ENCODE data around the gene PRR11. TPM values are rescaled to one million over a fixed set of nuclear protein-coding genes. Genes with fewer than 3 reads are reported as not detected.
"Not testable (repeated sequence)": the region's sequence is repeated elsewhere in the genome, so short reads cannot be mapped to it uniquely, and the experiment has no call there.

The PRR11 gene
- total and polyA plus RNA-seq, 2 donors: 3.2 to 8.5 TPM

DNA sequence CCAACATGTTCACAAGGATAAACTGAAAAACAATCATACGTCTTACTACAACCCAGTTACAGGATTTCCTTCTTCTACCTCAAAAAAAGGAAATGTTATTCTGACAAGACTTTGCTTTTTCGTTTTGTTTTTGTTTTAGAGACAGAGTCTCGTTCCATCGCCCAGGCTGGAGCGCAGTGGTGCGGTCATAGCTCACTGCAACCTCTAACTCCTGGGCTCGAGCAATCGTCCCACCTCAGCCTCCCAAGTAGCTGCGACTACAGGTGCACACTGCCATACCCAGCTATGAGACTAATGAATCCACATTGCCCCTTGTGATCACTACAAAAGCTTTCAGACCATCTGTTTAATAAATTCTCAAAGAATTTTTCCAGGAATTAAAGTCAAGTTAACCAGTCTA, 40.1 kb upstream of the PRR11 start:
- 95% methylated on average over 9 of the region's 9 CpGs for WGBS
- H3K36me3 ChIP-seq (ENCODE audit: control insufficient read depth in 2 of 2, insufficient read depth in 2 of 2, low read length in 1 of 2): peaks cover 12 to 40% of the 10 kb centered on the region in 2 donors
- H3K27ac ChIP-seq (ENCODE audit: low read depth in 1 of 2, low read length in 1 of 2): no peak overlapping the region
- no peaks in the 10 kb centered on the region for H3K27me3 ChIP-seq (ENCODE audit: control insufficient read depth in 2 of 2, insufficient read depth in 1 of 2, low read length in 1 of 2)
- H3K9me3 ChIP-seq (ENCODE audit: control insufficient read depth in 2 of 2, insufficient read depth in 1 of 2, low read length in 1 of 2): no peaks in the 10 kb centered on the region
- no peak overlapping the region for H3K4me3 ChIP-seq (ENCODE audit: low read length in 2 of 2)
- no peaks in the 10 kb centered on the region for H3K4me1 ChIP-seq (ENCODE audit: control insufficient read depth in 2 of 2, insufficient read depth in 2 of 2, low read length in 2 of 2)
- DNase-seq (ENCODE audit: low read depth in 6 of 9, low spot score in 9 of 9): no peak

DNA sequence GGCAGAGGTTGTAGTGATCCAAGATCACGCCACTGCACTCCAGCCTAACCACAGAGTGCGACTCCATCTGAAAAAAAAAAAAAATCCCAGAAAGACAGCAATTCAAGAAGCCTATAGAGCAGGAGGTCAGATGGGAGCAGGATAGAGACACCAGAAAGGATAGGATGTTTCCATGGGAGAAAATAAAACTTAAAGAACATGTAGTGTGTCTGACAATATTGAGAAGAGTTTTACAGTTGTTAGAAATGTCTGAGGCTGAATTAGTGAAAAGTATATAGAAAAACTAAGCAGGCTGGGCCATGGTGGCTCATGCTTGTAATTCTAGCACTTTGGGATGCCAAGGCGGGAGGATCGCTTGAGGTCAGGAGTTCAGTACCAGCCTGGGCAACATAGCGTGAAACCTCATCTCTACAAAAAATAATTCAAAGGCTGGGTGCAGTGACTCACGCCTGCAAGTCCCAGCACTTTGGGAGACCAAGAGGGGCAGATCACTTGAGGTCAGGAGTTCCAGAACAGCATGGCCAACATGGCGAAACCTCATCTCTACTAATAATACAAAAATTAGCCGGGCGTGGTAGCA, 33.6 kb upstream of the PRR11 start:
- WGBS: 98% methylated on average over 9 of the region's 9 CpGs
- no peak overlapping the region for H3K4me3 ChIP-seq (ENCODE audit: low read length in 2 of 2)

DNA sequence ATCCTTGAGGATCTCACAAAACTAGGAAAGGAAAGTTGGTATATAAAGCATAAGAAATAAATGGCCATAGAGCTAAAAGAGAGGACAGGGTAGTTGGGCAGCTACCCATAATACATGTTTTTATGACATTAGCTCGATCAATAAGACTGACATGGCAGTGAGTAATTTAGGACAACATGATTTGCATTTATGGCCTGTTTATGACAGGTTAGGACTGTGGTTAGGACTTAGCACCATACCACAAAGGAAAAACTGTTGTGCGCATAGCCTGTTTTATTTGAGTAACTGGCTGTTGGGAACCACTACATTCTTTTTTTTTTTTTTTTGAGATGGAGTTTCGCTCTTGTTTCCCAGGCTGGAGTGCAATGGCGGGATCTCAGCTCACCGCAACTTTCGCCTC, 30.9 kb upstream of the PRR11 start:
- no peak for DNase-seq (ENCODE audit: low read depth in 6 of 9, low spot score in 9 of 9)
- Histone ChIP-seq H3K27ac (ENCODE audit: low read depth in 1 of 2, low read length in 1 of 2) (no peak overlapping the region), H3K4me3 (ENCODE audit: low read length in 2 of 2) (no peak overlapping the region), H3K36me3 (ENCODE audit: control insufficient read depth in 2 of 2, insufficient read depth in 2 of 2, low read length in 1 of 2) (peaks cover 10 to 45% of the 10 kb centered on the region in 2 donors), H3K4me1 (ENCODE audit: control insufficient read depth in 2 of 2, insufficient read depth in 2 of 2, low read length in 2 of 2) (no peaks in the 10 kb centered on the region), H3K27me3 (ENCODE audit: control insufficient read depth in 2 of 2, insufficient read depth in 1 of 2, low read length in 1 of 2) (no peaks in the 10 kb centered on the region), H3K9me3 (ENCODE audit: control insufficient read depth in 2 of 2, insufficient read depth in 1 of 2, low read length in 1 of 2) (no peaks in the 10 kb centered on the region)
- WGBS: 97% methylated on average over 6 of the region's 6 CpGs

More for the DNA sequence above, 33.6 kb upstream of the PRR11 start:
- Histone ChIP-seq H3K27me3 (ENCODE audit: control insufficient read depth in 2 of 2, insufficient read depth in 1 of 2, low read length in 1 of 2) (no peaks in the 10 kb centered on the region), H3K36me3 (ENCODE audit: control insufficient read depth in 2 of 2, insufficient read depth in 2 of 2, low read length in 1 of 2) (peaks cover 3 to 43% of the 10 kb centered on the region in 2 donors), H3K9me3 (ENCODE audit: control insufficient read depth in 2 of 2, insufficient read depth in 1 of 2, low read length in 1 of 2) (no peaks in the 10 kb centered on the region), H3K4me1 (ENCODE audit: control insufficient read depth in 2 of 2, insufficient read depth in 2 of 2, low read length in 2 of 2) (no peaks in the 10 kb centered on the region), H3K27ac (ENCODE audit: low read depth in 1 of 2, low read length in 1 of 2) (no peak overlapping the region)
- DNase-seq (ENCODE audit: low read depth in 6 of 9, low spot score in 9 of 9): no peak

DNA sequence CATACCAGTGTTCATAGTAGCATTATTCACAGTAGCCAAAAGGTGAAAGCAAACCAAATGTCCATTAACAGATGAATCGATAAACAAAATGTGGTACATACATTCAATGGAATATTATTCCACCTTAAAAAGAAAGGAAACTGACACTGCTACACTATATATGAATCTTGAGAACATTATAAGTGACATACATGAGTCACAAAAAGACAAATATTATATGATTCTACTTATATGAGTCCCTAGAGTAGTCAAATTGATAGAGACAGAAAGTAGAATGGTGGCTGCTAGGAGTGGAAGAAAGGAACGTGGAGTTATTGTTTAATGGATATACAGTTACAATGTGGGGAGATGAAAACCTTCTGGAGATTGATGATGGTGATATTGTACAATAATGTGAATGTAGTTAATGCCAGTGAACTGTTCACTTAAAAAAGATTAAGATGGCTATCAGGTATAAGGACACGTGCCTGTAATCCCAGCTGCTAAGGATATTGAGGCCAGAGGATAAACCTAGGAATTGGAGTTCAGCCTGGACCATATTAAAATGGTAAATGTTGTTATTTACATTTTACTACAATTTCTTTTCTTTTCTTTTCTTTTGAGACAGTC, 28.6 kb upstream of the PRR11 start:
- Histone ChIP-seq H3K27me3 (ENCODE audit: control insufficient read depth in 2 of 2, insufficient read depth in 1 of 2, low read length in 1 of 2) (no peaks in the 10 kb centered on the region), H3K27ac (ENCODE audit: low read depth in 1 of 2, low read length in 1 of 2) (no peak overlapping the region), H3K9me3 (ENCODE audit: control insufficient read depth in 2 of 2, insufficient read depth in 1 of 2, low read length in 1 of 2) (no peaks in the 10 kb centered on the region), H3K4me3 (ENCODE audit: low read length in 2 of 2) (no peak overlapping the region), H3K36me3 (ENCODE audit: control insufficient read depth in 2 of 2, insufficient read depth in 2 of 2, low read length in 1 of 2) (peaks cover 10 to 43% of the 10 kb centered on the region in 2 donors), H3K4me1 (ENCODE audit: control insufficient read depth in 2 of 2, insufficient read depth in 2 of 2, low read length in 2 of 2) (no peaks in the 10 kb centered on the region)
- no peak for DNase-seq (ENCODE audit: low read depth in 6 of 9, low spot score in 9 of 9)
- 65% methylated on average over 3 of the region's 3 CpGs for WGBS

DNA sequence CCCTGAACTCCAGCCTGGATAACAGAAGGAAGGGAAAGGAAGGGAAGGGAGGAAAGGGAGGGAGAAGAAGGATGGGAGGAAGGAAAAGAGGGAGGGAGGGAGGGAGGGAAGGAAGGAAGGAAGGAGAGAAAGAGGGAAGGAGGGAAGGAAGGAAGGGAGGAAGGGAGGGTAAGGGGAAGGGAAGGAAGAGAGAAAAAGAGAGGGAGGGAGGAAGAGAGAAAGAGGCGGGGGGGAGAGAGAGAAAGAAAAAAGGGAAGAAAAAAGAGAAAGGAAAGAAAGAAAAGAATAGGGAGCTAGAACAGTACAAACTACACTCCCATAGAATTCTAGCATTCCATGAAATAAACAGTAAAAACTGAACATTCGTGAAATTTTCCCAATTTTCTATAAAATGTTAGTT, 25.7 kb upstream of the PRR11 start:
- Histone ChIP-seq H3K4me3 (ENCODE audit: low read length in 2 of 2) (no peak overlapping the region), H3K27ac (ENCODE audit: low read depth in 1 of 2, low read length in 1 of 2) (no peak overlapping the region), H3K36me3 (ENCODE audit: control insufficient read depth in 2 of 2, insufficient read depth in 2 of 2, low read length in 1 of 2) (peaks cover 10 to 31% of the 10 kb centered on the region in 2 donors), H3K27me3 (ENCODE audit: control insufficient read depth in 2 of 2, insufficient read depth in 1 of 2, low read length in 1 of 2) (no peaks in the 10 kb centered on the region), H3K4me1 (ENCODE audit: control insufficient read depth in 2 of 2, insufficient read depth in 2 of 2, low read length in 2 of 2) (no peaks in the 10 kb centered on the region), H3K9me3 (ENCODE audit: control insufficient read depth in 2 of 2, insufficient read depth in 1 of 2, low read length in 1 of 2) (no peaks in the 10 kb centered on the region)
- DNase-seq (ENCODE audit: low read depth in 6 of 9, low spot score in 9 of 9): no peak
- WGBS: 50% methylated on average over 2 of the region's 2 CpGs

DNA sequence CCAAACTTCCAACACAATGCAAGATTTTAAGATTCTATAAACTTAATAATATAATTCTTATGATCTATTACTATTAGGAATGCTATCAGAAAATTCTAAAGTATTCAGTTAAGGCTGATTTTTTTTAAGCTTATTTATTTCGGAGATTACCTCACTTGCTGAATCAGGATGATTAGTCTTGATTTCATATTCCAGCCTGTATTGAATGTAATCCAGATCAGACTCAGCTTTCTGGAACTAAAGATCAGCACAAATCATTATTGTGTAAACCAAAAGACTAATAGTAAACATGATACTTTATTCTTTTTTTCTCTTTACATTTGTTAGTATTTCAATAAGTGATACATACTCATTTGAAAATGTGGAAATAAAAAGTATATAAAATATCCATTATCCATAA, 24.4 kb upstream of the PRR11 start:
- Histone ChIP-seq H3K36me3 (ENCODE audit: control insufficient read depth in 2 of 2, insufficient read depth in 2 of 2, low read length in 1 of 2) (peaks cover 10 to 28% of the 10 kb centered on the region in 2 donors), H3K4me3 (ENCODE audit: low read length in 2 of 2) (no peak overlapping the region), H3K27ac (ENCODE audit: low read depth in 1 of 2, low read length in 1 of 2) (no peak overlapping the region), H3K9me3 (ENCODE audit: control insufficient read depth in 2 of 2, insufficient read depth in 1 of 2, low read length in 1 of 2) (no peaks in the 10 kb centered on the region), H3K27me3 (ENCODE audit: control insufficient read depth in 2 of 2, insufficient read depth in 1 of 2, low read length in 1 of 2) (no peaks in the 10 kb centered on the region), H3K4me1 (ENCODE audit: control insufficient read depth in 2 of 2, insufficient read depth in 2 of 2, low read length in 2 of 2) (no peaks in the 10 kb centered on the region)
- WGBS: 99% methylated on average over 1 of the region's 1 CpG
- no peak for DNase-seq (ENCODE audit: low read depth in 6 of 9, low spot score in 9 of 9)

DNA sequence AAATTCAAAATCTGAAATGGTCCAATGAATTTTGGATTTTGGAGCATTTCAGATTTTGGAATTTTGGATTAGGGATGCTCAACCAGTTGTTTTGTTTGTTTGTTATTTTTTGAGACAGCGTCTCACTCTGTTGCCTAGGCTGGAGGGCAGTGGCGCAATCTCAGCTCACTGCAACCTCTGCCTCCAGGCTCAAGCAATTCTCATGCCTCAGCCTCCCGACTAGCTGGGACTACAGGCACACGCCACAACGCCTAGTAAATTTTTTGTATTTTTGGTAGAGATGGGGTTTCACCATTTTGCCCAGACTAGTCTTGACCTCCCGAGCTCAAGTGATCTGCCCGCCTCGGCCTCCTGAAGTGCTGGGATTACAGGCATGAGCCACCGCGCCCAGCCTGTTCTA, 17.2 kb upstream of the PRR11 start:
- DNase-seq (ENCODE audit: low read depth in 6 of 9, low spot score in 9 of 9); H3K4me1 ChIP-seq (ENCODE audit: control insufficient read depth in 2 of 2, insufficient read depth in 2 of 2, low read length in 2 of 2); H3K9me3 ChIP-seq (ENCODE audit: control insufficient read depth in 2 of 2, insufficient read depth in 1 of 2, low read length in 1 of 2); H3K27ac ChIP-seq (ENCODE audit: low read depth in 1 of 2, low read length in 1 of 2); H3K4me3 ChIP-seq (ENCODE audit: low read length in 2 of 2); H3K27me3 ChIP-seq (ENCODE audit: control insufficient read depth in 2 of 2, insufficient read depth in 1 of 2, low read length in 1 of 2): not testable (repeated sequence)
- peaks cover under 1 to 13% of the 10 kb centered on the region in 2 donors for H3K36me3 ChIP-seq (ENCODE audit: control insufficient read depth in 2 of 2, insufficient read depth in 2 of 2, low read length in 1 of 2)
- 97% methylated on average over 10 of the region's 10 CpGs for WGBS

DNA sequence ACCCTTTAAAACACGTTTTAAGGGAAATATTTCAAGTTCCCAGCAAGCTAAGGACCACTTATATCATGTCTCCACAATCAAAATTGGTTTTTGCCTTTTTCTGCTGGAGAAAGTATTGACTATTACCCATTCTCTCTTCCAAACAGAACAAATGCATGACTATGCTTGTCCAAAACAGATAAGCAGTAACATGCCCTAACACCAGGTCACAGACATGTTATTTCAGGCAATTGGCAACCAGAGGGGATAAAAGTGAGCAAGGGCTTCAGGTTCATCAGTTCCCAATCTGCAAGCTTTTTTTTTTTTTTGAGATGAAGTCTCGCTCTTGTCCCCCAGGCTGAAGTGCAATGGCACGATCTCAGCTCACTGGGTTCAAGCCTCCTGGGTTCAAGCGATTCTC, 15.6 kb upstream of the PRR11 start:
- H3K9me3 ChIP-seq (ENCODE audit: control insufficient read depth in 2 of 2, insufficient read depth in 1 of 2, low read length in 1 of 2): no peaks in the 10 kb centered on the region
- H3K36me3 ChIP-seq (ENCODE audit: control insufficient read depth in 2 of 2, insufficient read depth in 2 of 2, low read length in 1 of 2): peaks cover 5 to 22% of the 10 kb centered on the region in 2 donors
- no peaks in the 10 kb centered on the region for H3K27me3 ChIP-seq (ENCODE audit: control insufficient read depth in 2 of 2, insufficient read depth in 1 of 2, low read length in 1 of 2)
- no peak overlapping the region for H3K4me3 ChIP-seq (ENCODE audit: low read length in 2 of 2)
- no peak for DNase-seq (ENCODE audit: low read depth in 6 of 9, low spot score in 9 of 9)
- WGBS: 91% methylated on average over 4 of the region's 4 CpGs
- H3K27ac ChIP-seq (ENCODE audit: low read depth in 1 of 2, low read length in 1 of 2): no peak overlapping the region
- no peaks in the 10 kb centered on the region for H3K4me1 ChIP-seq (ENCODE audit: control insufficient read depth in 2 of 2, insufficient read depth in 2 of 2, low read length in 2 of 2)

DNA sequence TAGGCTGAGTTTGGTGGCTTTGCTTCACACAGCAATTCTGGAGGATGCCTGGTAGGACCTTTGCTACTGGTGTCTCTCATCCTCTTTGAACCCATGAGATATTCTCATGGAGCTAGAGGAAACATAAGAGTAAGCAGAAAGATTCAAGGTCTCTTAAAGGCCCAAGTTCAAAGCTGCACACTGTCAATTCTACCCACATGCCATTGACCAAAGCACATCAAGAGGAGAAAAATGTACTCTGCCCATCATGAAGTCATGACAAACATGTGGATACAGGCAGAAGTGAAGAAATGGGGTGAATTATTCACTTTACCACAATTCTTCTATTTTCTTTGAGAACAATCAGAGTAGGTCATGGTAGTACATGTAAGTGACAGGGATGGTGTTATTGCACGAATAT, 13.7 kb upstream of the PRR11 start:
- no peak for DNase-seq (ENCODE audit: low read depth in 6 of 9, low spot score in 9 of 9)
- Histone ChIP-seq H3K27me3 (ENCODE audit: control insufficient read depth in 2 of 2, insufficient read depth in 1 of 2, low read length in 1 of 2) (no peaks in the 10 kb centered on the region), H3K4me3 (ENCODE audit: low read length in 2 of 2) (no peak overlapping the region), H3K9me3 (ENCODE audit: control insufficient read depth in 2 of 2, insufficient read depth in 1 of 2, low read length in 1 of 2) (no peaks in the 10 kb centered on the region), H3K36me3 (ENCODE audit: control insufficient read depth in 2 of 2, insufficient read depth in 2 of 2, low read length in 1 of 2) (peaks cover 5 to 27% of the 10 kb centered on the region in 2 donors), H3K27ac (ENCODE audit: low read depth in 1 of 2, low read length in 1 of 2) (no peak overlapping the region), H3K4me1 (ENCODE audit: control insufficient read depth in 2 of 2, insufficient read depth in 2 of 2, low read length in 2 of 2) (no peaks in the 10 kb centered on the region)
- 95% methylated on average over 1 of the region's 1 CpG for WGBS
